Measurements from ENCODE around the gene MPPED1.

The MPPED1 gene

GRCh38 chr22:43449205-43449830 is 37.5 kb downstream of the MPPED1 start:
- no peak for DNase-seq

GRCh38 chr22:43449831-43450225 is 38.0 kb downstream of the MPPED1 start:
- DNase-seq, result no peak

GRCh38 chr22:43451371-43452050 is 39.7 kb downstream of the MPPED1 start:
- no peak for DNase-seq

DNA sequence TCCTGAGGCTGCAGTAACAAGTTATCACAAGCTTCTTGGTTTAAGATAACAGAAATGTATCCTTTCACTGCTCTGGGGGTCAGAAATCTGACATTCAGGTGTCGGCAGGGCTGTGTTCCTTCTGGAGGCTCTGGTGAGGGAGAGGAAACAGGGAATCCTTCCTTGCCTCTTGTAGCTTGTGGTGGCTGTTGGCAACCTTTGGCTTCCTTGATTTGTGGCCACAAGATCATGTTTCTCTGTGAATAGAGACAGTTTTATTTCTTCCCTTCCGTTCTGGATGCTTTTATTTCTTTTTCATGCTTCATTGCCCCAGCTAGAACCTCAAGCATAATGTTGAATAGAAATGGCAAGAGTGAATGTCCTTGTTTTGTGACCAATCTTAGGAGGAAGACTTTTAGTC is 44.0 kb downstream of the MPPED1 start:
- DNase-seq, result no peak

DNA sequence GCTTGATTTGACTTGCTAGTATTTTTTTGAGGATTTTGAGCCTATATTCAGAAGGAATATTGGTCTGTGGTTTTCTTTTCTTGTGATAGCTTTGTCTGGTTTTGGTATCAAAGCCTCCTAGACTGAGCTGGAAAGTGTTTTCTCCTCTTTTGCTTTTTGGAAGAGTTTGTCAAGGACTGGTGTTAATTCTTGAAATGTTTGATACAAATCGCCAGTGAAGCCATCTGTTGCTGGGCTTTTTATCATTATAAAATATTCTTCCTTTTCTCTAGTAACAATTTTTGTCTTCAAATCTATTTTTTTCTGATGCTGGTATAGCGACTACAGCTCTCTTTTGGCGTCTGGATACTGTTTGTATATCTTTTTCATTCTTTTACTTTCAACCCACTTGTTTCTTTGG is 45.2 kb downstream of the MPPED1 start:
- no peak for DNase-seq

DNA sequence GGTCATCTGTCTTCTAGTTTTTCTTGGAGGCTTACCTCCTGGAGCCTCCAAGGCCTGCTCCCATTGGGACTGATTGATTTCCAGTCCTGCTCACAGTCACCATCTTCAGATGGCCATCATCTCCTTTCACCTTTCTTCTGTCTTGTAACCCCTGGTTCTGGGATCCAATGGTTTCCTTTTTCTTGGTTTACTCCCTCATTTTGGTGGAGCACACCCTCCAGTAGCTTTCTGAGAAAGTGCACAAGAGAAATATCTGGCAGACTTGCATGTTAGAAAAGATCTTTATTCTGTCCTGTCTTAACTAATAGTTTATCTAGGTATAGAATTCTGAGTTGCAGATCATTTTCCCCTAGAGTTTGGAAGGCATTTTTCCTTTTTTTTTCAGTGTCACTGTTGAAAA is 50.9 kb downstream of the MPPED1 start:
- no peak for DNase-seq

- DNase-seq, result no peak
Observed at GRCh38 chr22:43464809-43465208, 53.0 kb downstream of the MPPED1 start.

DNA sequence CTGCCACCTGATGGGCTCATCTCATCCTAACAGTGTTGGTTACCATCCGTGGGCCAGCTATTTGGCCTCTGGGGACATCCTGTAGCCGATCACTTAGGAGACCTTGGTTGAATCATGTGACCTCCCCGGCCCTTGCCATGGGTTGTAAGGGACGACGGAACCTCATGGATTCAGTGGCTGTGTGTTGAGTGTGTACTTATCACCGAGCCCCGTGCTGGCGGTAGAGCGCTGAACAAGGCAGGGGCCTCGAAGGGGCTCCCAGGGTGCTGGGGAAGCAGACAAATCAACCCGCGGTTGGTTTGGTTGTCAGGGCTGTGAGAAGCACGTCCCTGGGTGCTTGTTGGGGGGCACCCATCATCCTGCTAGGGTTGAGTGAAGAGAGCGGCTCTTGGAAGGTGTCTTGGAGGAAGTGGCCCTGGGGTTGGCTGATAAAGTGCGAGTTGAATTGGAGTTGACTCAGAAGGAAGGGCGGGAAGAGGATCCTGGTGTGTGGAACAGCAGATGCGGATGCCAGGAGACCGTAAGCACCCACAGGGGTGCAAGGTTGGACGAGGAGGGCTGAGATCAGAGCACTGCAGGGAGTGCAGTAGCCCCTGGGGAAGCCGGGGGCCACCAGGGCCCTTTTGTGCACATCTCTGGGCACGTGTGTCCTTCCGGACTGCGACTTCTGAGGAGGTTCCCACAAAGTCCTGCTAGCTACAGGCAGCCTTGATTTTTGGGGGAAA is 53.6 kb downstream of the MPPED1 start:
- DNase-seq, result no peak

- no peak for DNase-seq
Observed at GRCh38 chr22:43466710-43467109, 54.9 kb downstream of the MPPED1 start.

- no peak for DNase-seq
Observed at GRCh38 chr22:43467216-43467940, 55.6 kb downstream of the MPPED1 start.

- DNase-seq, result no peak
Observed at GRCh38 chr22:43470253-43470652, 58.4 kb downstream of the MPPED1 start.

DNA sequence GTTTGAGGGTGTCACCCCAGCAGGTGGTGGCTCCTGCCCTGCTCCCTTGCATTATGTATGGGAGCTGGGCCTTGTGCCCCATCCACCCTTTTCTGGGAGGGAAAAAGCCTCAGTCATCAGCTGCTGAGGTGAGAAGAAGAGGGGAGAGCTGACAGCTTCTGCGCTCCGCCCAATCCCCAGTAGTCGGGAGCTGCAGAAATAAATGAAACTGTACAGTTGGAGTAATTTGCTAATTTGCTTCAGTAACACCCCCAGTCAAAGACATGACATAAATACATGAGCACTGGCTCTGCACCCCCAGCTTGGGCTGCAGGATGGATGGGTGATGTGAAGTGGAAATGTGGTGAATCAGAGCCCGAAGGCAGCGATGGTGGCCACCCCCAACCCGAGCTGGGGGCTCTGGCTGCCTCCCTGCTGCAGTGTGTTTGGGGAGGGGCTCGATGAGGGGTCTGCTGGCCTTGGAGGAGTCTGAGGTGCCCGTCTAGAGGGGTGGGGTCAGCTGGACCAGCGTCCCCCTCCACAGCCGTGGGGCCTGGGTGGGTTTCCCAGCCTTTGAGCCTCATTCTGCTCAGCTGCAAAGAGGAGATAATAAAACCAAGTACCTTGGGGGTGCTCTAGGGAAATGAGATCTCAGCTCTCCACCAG is 59.2 kb downstream of the MPPED1 start:
- DNase-seq, result no peak

GRCh38 chr22:43471606-43472135 is 59.9 kb downstream of the MPPED1 start:
- DNase-seq, result no peak

DNA sequence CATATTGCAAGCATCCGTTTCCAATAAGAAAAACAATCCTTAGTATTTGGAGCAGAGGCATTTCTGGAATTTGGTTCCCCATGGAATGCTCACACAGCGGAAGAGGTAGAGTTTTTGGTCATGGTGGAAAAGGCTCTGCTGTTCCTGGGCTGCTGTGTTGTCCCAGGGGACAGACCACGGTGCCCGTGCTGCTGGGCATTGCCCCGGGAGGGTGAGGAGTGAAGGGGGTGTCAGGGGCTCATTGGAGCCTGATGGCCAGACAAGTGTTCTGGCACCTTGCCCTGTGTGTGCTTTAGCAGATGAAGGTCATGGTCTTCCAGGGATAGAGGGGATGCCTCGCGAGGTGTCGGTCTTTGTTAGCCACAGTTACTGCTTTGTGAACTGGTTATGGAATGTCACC is 61.2 kb downstream of the MPPED1 start:
- DNase-seq, result no peak

GRCh38 chr22:43473441-43473840 is 61.6 kb downstream of the MPPED1 start:
- no peak for DNase-seq

DNA sequence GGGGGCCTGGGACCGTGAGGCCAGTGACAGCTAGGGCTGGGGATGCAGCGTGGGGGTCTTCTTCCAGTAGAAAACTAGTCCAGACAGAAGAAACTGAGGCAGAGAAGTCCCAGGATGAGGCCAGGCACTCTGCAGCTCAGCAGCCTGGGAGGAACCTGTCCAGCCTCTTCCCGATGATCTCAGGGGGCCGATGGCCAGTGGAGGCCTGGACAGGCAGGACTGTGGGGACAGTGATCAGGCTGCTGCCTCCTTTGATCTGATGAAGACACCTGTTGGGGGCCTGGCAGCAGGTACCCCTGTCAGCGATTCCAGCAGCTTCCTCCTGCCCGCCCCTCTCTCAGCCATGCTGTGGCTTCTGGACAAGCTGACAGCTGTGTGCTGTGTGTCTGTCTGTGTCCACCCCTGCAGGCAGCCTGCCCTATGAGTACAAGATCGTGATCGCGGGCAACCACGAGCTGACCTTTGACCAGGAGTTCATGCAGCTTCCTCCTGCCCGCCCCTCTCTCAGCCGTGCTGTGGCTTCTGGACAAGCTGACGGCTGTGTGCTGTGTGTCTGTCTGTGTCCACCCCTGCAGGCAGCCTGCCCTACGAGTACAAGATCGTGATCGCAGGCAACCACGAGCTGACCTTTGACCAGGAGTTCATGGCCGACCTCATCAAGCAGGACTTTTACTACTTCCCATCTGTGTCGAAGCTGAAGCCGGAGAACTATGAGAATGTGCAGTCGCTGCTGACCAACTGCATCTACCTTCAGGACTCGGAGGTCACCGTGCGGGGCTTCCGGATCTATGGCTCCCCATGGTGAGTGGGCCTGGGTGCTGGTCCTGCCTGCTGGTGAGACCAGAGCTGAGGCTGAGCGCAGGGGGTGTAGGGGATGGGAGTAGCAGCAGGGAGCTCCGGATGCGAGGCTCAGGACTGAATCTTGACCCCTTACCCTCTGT is 62.6 kb downstream of the MPPED1 start:
- DNase-seq, result no peak

DNA sequence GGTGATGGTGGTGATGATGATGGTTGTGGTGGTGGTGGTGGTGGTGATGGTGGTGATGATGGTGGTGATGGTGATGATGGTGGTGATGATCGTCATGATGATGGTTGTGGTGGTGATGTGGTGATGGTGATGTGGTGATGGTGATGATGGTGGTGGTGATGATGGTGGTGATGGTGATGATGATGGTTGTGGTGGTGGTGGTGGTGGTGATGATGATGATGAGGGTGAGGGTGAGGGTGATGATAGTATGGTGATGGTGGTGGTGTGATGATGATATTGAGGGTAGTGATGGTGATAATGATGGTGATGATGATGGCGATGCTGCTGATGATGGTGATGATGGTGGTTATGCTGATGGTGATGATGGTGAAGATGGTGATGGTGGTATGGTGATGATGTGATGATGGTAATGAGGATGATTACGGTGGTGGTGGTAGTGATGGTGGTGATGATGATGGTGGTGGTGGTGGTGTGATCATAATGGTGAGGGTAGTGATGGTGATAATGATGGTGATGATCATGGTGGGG is 63.8 kb downstream of the MPPED1 start:
- DNase-seq, result no peak

GRCh38 chr22:43476341-43476740 is 64.5 kb downstream of the MPPED1 start:
- DNase-seq, result no peak

DNA sequence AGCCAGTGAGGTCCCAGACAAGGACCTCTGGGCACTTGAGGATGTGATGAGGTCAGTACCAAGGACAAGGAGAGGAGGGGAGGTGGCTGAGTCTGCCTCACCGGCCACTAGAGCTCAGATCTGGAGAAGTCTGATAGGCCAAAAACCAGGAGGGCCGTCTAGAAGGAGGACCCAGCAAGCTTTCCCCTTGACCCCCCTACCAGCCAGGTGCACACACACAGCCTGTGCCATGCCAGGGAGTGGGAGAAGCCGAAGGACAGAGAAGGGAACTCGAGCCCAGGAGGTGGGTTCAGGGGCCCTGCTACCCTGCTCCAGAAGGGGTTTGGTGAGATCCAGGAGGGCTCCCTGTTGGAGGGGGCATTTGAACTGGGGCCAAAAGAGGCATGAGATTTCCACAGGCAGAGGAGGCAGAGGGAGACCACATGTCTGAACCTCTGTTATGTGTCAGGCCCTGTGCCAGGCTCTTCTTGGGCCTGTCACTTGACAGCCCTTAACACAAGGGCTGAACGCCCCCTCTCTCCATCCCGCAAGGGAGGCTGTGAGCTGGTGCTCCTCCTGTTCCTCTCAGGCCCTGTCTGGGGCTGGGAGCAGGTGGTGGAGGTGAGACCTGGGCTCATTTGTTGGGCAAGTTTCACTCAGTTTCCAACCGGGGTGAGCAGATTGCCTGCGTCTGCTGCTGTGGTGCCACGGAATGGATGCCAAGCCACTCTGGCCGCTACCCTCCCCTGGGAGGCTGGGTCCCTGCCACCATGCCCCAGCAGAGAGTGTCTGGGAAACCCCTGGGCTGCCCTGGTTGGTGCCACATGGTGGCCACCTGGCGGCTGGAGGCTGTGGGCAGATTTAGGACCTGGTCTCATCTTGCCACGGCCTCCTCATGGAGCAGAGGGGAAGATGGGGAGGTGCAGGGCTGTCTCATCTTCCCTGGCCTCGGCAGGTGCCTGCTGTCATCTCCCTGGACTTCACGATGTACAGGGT is 65.2 kb downstream of the MPPED1 start:
- DNase-seq, result no peak

DNA sequence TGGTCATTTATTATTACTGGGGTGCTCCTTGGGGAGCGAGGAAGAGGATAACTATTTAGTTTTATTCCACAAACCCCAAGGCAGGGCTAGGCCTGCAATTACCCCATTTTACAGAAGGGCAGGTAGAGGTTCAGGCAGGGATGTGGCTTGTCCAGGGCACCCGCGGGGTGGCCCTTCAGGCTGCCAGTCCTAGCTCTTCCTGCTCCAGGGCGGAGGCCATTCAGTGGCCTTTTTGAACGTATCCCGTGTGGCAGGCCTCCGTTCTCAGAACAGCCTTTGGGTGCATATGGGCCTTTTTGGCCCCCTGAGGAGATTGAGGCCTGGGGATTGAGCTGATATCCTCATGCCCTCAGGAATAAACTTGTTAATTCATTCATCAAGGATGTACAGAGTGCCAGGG is 66.2 kb downstream of the MPPED1 start:
- DNase-seq, result no peak

Data from stimulated activated CD4-positive, alpha-beta T cell treated with anti-CD3 and anti-CD28 coated beads, Interleukin-2, amount 100 ng/mL, for 24 hours (primary cell).